ENCODE data around the gene AGL. TPM values are rescaled to one million over a fixed set of nuclear protein-coding genes. Genes with fewer than 3 reads are reported as not detected.

AGL gene
- total and polyA plus RNA-seq, 2 of the 8 experiments (the other 6 are each of a cell fraction or from before 2014, with no cell fraction given): 2.7 to 19.2 TPM

GRCh38 chr1:99860703-99861102 is 10.5 kb downstream of the AGL start (continued):
- no peak for TF ChIP-seq TAF7 (optimal IDR thresholded peaks at IDR 0.05; ENCODE audit: borderline replicate concordance, low read depth, low read length)
